MCF 10A (cell line): ENCODE measurements around the gene C10orf105. TPM values are rescaled to one million over a fixed set of nuclear protein-coding genes. Genes with fewer than 3 reads are reported as not detected.

Experiments
- BruUV-seq: library from RNA; stranded (reverse); fragments of 400-500 nt; replicated peaks from 2 replicates; lab custom pipeline; 2021; lab: Mats Ljungman, UMichigan
- CTCF ChIA-PET: fragments of 300-600 bp; sonication (Branson Sonifier 250); formaldehyde crosslinking; extraction: SDS; loops from one replicate; lab custom pipeline; 2021; ENCODE audit warnings: antibody characterized with exemption, inconsistent platforms; lab: Yijun Ruan, JAX
- POLR2A ChIA-PET: fragments of 300-600, 350-650 bp; sonication (Branson Sonifier 250); formaldehyde crosslinking; extraction: SDS; loops from one replicate; lab custom pipeline; 2020; ENCODE audit warnings: antibody characterized with exemption, inconsistent platforms; lab: Yijun Ruan, JAX
- DNase-seq: peaks from one replicate; pipeline ENCODE4 v3.0.0-alpha.2; 2018; ENCODE audit not compliant: unreplicated experiment
- H3K27ac Mint-ChIP-seq: one replicate; pipeline ENCODE4 v1.8.0; 2022; ENCODE audit warnings: mild to moderate bottlenecking, low read depth, mixed read lengths; ENCODE audit not compliant: unreplicated experiment
- H3K27me3 Mint-ChIP-seq: one replicate; pipeline ENCODE4 v1.8.0; 2022; ENCODE audit warnings: mixed read lengths; ENCODE audit not compliant: insufficient read depth, unreplicated experiment
- H3K36me3 Mint-ChIP-seq: one replicate; pipeline ENCODE4 v1.8.0; 2022; ENCODE audit warnings: mild to moderate bottlenecking, moderate library complexity, mixed read lengths; ENCODE audit not compliant: insufficient read depth, unreplicated experiment
- H3K4me1 Mint-ChIP-seq: one replicate; pipeline ENCODE4 v1.8.0; 2022; ENCODE audit warnings: mixed read lengths; ENCODE audit not compliant: insufficient read depth, unreplicated experiment
- H3K4me3 Mint-ChIP-seq: one replicate; pipeline ENCODE4 v1.8.0; 2022; ENCODE audit warnings: mild to moderate bottlenecking, moderate library complexity, mixed read lengths; ENCODE audit not compliant: unreplicated experiment
- H3K9me3 Mint-ChIP-seq: one replicate; pipeline ENCODE4 v1.8.0; 2022; ENCODE audit warnings: mixed read lengths; ENCODE audit not compliant: unreplicated experiment
- intact Hi-C: fragments of 100-400 bp; cut with micrococcal nuclease; formaldehyde crosslinking; loops from 2 replicates; pipeline ENCODE4 v1.14.1; 2022
- total RNA-seq: library from RNA; stranded (reverse); gene quantifications from 2 replicates; pipeline ENCODE4 v1.2.3, GENCODE V29; 2022
- TF ChIP-seq, protein P1 (sequence below): fragments of 200-600 bp; IDR thresholded peaks from one replicate; pipeline ENCODE4 v1.8.0; 2022; ENCODE audit warnings: antibody characterized with exemption, mild to moderate bottlenecking; ENCODE audit not compliant: unreplicated experiment

Gene C10orf105
- total RNA-seq, 1 experiment from 2014 or later, result not detected

DNA sequence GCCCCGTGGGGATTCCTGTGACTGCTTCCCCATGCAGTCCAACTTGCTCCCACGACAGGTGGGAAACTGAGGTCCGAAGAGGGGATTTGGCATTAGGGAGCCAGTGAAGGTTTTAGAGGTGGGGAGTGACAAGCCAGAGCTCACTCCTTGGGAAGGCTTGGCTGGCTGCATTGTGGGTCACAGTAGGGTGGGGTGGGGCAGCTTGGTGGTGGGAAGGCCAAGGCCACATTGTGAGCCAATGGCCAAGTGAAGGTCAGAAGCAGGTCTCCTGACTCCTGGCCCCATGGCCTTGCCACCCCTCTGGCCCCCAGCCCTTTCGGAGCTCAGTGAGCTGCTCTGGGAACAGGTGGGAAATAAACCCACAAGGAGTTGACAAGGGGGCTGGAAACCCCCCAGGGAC lies 2.5 kb downstream of the C10orf105 start:
- no peak overlapping the region for H3K27ac Mint-ChIP-seq
- H3K36me3 Mint-ChIP-seq, result no peaks in the 10 kb centered on the region
- no TSS peak for BruUV-seq
- H3K4me3 Mint-ChIP-seq, result no peak overlapping the region
- H3K4me1 Mint-ChIP-seq, result peaks cover 18% of the 10 kb centered on the region
- no peak for DNase-seq
- CTCF ChIA-PET, result interaction anchor here (0.7 to 1.1 kb wide), 3 partner anchors 9 to 397 kb away, joined by 3 to 5 read pairs (median 4); no protein-coding TSS in a partner anchor
- TF ChIP-seq, protein P1, sequence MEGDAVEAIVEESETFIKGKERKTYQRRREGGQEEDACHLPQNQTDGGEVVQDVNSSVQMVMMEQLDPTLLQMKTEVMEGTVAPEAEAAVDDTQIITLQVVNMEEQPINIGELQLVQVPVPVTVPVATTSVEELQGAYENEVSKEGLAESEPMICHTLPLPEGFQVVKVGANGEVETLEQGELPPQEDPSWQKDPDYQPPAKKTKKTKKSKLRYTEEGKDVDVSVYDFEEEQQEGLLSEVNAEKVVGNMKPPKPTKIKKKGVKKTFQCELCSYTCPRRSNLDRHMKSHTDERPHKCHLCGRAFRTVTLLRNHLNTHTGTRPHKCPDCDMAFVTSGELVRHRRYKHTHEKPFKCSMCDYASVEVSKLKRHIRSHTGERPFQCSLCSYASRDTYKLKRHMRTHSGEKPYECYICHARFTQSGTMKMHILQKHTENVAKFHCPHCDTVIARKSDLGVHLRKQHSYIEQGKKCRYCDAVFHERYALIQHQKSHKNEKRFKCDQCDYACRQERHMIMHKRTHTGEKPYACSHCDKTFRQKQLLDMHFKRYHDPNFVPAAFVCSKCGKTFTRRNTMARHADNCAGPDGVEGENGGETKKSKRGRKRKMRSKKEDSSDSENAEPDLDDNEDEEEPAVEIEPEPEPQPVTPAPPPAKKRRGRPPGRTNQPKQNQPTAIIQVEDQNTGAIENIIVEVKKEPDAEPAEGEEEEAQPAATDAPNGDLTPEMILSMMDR, result no peak
- intact Hi-C loops, result no loop called here
- H3K27me3 Mint-ChIP-seq, result no peaks in the 10 kb centered on the region
- no peaks in the 10 kb centered on the region for H3K9me3 Mint-ChIP-seq
- POLR2A ChIA-PET, result no interaction called here

DNA sequence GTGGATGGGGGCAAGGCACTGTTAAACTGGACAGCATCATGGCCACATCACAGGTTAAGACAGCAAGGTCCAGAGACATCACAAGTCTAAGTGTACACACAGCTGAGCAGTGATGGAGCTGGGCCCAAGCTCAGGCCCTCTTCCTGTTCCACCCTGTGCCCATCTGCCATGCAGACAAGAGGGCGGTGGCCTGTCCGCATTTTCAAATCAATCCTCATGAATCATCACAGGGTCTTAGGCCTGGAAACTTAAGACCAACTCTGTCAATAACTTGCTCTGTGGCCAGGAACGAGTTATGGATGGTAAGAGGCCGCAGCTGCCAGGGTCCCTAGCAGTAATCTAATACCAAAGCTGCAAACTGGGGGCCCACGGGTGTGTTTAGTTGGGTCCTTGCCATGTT lies 3.2 kb downstream of the C10orf105 start:
- Mint-ChIP-seq H3K4me3 (no peak overlapping the region), H3K36me3 (no peaks in the 10 kb centered on the region), H3K4me1 (peaks cover 18% of the 10 kb centered on the region), H3K27me3 (no peaks in the 10 kb centered on the region), H3K9me3 (no peaks in the 10 kb centered on the region), H3K27ac (no peak overlapping the region)
- ChIA-PET CTCF (interaction anchor here (0.7 to 1.2 kb wide), 4 partner anchors 8 to 401 kb away, joined by 3 to 5 read pairs (median 4); no protein-coding TSS in a partner anchor), POLR2A (no interaction called here)
- no TSS peak for BruUV-seq
- no peak for DNase-seq
- intact Hi-C loops, result no loop called here
- TF ChIP-seq, protein P1, result no peak

DNA sequence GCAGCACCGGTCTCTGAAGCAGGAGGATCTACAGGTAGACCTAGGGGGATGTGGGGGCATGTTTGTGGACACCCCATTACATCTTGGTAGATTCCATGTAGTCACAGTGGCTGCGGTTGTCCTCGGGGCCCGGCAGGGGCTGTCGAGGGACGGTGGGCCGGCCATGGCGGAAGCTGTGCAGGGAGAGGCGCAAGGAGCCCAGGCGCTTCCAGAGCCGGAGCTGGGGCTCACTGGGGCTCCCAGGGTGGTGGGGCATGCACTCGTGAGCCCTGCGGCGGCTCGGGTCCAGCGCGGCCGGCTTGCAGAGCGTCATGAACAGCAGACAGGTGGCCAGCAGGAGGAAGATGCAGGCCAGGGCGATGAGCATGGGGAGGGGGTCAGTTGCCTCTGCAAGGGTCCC lies 3.7 kb downstream of the C10orf105 start:
- no peaks in the 10 kb centered on the region for H3K27me3 Mint-ChIP-seq
- BruUV-seq, result no TSS peak
- no peaks in the 10 kb centered on the region for H3K9me3 Mint-ChIP-seq
- TF ChIP-seq, protein P1, result no peak
- H3K4me3 Mint-ChIP-seq, result no peak overlapping the region
- H3K4me1 Mint-ChIP-seq, result peaks cover 18% of the 10 kb centered on the region
- no peak for DNase-seq
- ChIA-PET CTCF (interaction anchor here (1.1 to 1.2 kb wide), 3 partner anchors 24 to 401 kb away, joined by 3 to 5 read pairs (median 4); no protein-coding TSS in a partner anchor), POLR2A (interaction anchor here (1.4 kb wide), 1 partner anchor 51 kb away, joined by 3 read pairs; no protein-coding TSS in a partner anchor)
- H3K27ac Mint-ChIP-seq, result no peak overlapping the region
- intact Hi-C loops, result no loop called here
- H3K36me3 Mint-ChIP-seq, result no peaks in the 10 kb centered on the region

DNA sequence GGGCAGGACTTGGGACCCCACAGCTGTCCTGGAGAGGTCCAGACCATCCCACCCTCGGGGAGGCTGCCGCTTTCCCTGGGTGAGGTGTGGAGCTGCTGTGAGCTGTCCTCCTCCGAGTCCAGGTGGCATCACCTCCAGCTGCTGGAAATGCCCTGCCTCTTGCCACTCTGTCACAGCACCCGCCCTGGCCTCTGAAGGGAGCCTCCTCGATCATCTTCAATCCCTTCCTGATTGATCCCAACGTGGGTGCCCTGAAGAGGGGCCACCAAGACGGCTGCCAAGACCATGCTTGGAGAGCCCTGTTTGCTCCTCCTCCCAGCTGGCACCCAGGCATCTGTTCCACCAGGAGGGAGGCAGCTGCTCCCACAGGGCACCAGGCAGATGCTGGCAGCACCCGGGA lies 4.6 kb downstream of the C10orf105 start:
- DNase-seq, result no peak
- no peaks in the 10 kb centered on the region for H3K36me3 Mint-ChIP-seq
- intact Hi-C loops, result no loop called here
- TF ChIP-seq, protein P1, result no peak
- CTCF ChIA-PET, result interaction anchor here (0.6 to 1.2 kb wide), 4 partner anchors 19 to 1333 kb away, joined by 3 read pairs; no protein-coding TSS in a partner anchor
- POLR2A ChIA-PET, result interaction anchor here (1.0 to 3.8 kb wide), 3 partner anchors 14 to 52 kb away, joined by 3 to 19 read pairs (median 3); no protein-coding TSS in a partner anchor
- peaks cover 23% of the 10 kb centered on the region for H3K4me1 Mint-ChIP-seq
- no TSS peak for BruUV-seq
- H3K9me3 Mint-ChIP-seq, result no peaks in the 10 kb centered on the region
- H3K27ac Mint-ChIP-seq, result no peak overlapping the region
- no peaks in the 10 kb centered on the region for H3K27me3 Mint-ChIP-seq
- no peak overlapping the region for H3K4me3 Mint-ChIP-seq
